Muscle of back (tissue), 11 donors: Measurements from ENCODE around the gene LMAN2L. TPM values are rescaled to one million over a fixed set of nuclear protein-coding genes. Genes with fewer than 3 reads are reported as not detected.

Experiments
- DNase-seq, 3 donors: peaks; one replicate each; pipeline versions ENCODE4 v3.0.0 to v3.0.0-alpha.2; 2013
- polyA plus RNA-seq, 10 donors: library from polyadenylated mRNA; unstranded; fragments of 120-200 nt; gene quantifications; one replicate each; pipeline ENCODE4 v1.2.1, GENCODE V29; 2013; ENCODE audit not compliant: insufficient read length in 10 of 10

Gene LMAN2L
- polyA plus RNA-seq, 10 donors: 20.8 to 27.5 (median 25.9) TPM

DNA sequence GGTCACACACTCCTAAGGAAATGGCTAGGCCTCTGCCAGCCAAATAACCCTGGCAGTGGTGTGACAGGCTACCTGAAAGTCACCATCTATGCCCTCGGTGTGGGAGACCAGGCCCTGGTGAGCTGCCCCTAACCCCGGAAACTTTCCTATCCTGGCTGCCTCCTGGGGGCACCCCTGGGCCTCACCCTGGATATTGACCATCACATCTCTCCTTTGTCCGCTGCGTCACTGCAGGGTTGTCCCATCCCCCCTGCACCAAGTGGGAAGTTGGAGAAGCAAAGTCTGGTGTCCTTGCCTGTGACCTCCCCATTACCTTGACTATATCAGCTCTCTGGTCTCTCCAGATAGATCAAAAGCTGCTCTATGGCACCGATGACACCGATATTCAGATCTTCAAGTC is 78.5 kb downstream of the LMAN2L start:
- no peak for DNase-seq

DNA sequence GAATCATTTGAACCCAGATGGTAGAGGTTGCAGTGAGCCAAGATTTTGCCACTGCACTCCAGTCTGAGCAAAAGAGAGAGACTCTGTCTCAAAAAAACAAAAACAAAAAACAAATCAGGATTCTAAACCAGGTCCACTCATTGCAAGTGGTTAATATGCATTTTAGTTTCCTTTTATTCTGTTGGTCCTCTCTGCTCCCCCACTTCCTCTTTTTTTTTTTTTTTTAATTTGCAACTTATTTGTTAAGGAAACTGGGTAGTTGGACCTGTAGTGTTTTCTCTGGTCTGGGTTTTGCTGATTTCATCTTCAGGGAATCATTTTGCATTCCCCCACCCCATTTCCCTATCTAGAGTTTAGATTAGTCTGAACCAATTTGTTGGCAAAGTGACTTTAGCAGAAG is 83.3 kb downstream of the LMAN2L start:
- DNase-seq: no peak

Other genes starting within 250 kb of the LMAN2L start
- gene NEURL3, start 234.7 kb downstream of the LMAN2L start, polyA plus RNA-seq: under 1 TPM in 7 of 10 donors, not detected in 3; 0.09 to 0.39 (median 0.18) TPM
- 10 to 100 TPM; 16.9 to 42.0 (median 23.4) TPM for gene ARID5A, start 203.3 kb downstream of the LMAN2L start, polyA plus RNA-seq
- gene KANSL3, start 101.8 kb downstream of the LMAN2L start, polyA plus RNA-seq: 10 to 100 TPM; 23.7 to 38.7 (median 30.8) TPM
- 1 to 10 TPM in 4 of 10 donors, under 1 TPM in 6; 0.26 to 2.7 (median 0.80) TPM for gene FER1L5, start 97.3 kb downstream of the LMAN2L start, polyA plus RNA-seq
- gene CNNM4, start 20.8 kb upstream of the LMAN2L start, polyA plus RNA-seq: 10 to 100 TPM; 16.4 to 39.2 (median 29.7) TPM
- 10 to 100 TPM; 13.5 to 24.2 (median 18.3) TPM for gene CNNM3, start 76.2 kb upstream of the LMAN2L start, polyA plus RNA-seq
- 10 to 100 TPM in 4 of 10 donors, 1 to 10 TPM in 6; 5.7 to 18.8 (median 9.0) TPM for gene ANKRD23, start 104.0 kb upstream of the LMAN2L start, polyA plus RNA-seq
- 1 to 10 TPM; 4.2 to 8.7 (median 6.6) TPM for gene ANKRD39, start 118.0 kb upstream of the LMAN2L start, polyA plus RNA-seq
- 10 to 100 TPM; 22.9 to 35.5 (median 28.6) TPM for gene SEMA4C, start 130.0 kb upstream of the LMAN2L start, polyA plus RNA-seq
- gene FAM178B, start 246.5 kb upstream of the LMAN2L start, polyA plus RNA-seq: 1 to 10 TPM in 6 of 10 donors, under 1 TPM in 4; 0.37 to 1.5 (median 1.1) TPM